A204.1 (cell line): ENCODE results near the gene NEU4.
"Not testable (repeated sequence)": the region's sequence is repeated elsewhere in the genome, so short reads cannot be mapped to it uniquely, and the experiment has no call there.

Experiments used
- FAIRE-seq: peaks from 2 replicates; lab custom pipeline; 2012; peaks lifted over from hg19 to GRCh38; lab: Jason Lieb, UNC

Gene NEU4

DNA sequence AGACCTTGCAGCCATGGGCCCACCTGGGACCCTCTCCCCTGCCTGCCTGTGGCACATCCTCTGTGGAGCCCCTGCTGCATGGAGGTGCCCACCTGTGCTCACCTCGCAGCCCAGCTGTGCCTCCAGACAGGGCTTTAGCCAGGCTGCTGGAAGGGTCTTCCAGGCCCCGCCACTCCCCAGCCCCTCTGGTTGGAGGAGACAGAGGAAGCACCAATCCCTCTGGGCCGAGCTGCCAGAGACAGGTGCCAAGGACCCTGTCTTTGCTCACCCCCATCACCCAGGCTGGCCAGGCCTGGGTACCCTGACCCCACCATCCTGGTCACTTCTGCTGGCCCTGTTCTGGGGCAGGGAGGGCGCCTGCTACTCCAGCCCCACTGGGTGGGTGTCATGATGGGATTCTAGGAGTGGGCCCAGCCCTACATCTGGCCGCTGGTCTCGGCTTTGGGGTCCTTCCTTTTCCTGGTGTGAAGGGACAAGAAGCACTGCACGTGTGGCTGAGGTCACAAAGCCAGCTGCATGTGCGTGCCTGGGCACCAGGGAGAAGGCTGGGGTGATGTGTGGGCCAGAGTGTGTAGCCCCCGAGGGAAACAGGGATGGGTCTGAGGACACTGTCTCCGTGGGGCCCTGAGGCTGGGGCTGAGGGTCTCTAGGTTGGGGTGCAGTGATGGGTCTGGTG is 9.3 kb upstream of the NEU4 start:
- FAIRE-seq: no peak

DNA sequence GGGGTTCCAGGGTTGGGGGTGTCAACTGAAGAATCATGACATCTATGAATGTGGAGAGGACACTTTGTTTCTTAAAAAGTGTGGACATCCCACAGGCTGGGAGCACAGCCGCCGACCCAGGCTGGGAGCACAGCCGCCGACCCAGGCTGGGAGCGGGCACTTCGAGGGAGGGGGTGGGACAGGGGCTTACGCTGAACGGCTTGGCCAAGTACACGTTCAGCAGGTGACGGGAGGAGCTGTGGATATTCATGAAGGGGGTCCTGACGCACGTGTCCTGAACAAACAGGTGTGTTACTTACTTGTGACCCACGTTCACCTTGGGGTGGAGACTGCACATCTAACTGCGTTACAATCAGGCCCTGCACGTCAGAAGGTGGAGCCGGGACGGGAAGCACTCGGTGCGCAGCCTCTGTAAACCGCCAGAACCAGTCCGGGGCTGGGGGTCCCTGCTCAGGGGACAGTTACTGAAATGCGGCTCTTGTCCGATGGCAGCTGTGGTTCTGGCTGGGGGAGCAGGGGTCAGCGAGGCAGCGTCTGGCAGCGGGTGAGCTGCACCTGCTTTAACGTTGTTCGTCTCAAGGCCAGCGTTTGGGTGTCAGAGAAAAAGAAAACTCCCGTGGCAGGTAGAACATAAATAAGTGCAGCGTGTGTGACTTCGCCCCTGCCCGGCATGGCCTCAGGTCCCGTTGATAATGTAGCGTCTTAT is 8.6 kb upstream of the NEU4 start:
- FAIRE-seq: not testable (repeated sequence)

- no peak for FAIRE-seq
Observed at GRCh38 chr2:241801611-241802420, 7.2 kb upstream of the NEU4 start.

DNA sequence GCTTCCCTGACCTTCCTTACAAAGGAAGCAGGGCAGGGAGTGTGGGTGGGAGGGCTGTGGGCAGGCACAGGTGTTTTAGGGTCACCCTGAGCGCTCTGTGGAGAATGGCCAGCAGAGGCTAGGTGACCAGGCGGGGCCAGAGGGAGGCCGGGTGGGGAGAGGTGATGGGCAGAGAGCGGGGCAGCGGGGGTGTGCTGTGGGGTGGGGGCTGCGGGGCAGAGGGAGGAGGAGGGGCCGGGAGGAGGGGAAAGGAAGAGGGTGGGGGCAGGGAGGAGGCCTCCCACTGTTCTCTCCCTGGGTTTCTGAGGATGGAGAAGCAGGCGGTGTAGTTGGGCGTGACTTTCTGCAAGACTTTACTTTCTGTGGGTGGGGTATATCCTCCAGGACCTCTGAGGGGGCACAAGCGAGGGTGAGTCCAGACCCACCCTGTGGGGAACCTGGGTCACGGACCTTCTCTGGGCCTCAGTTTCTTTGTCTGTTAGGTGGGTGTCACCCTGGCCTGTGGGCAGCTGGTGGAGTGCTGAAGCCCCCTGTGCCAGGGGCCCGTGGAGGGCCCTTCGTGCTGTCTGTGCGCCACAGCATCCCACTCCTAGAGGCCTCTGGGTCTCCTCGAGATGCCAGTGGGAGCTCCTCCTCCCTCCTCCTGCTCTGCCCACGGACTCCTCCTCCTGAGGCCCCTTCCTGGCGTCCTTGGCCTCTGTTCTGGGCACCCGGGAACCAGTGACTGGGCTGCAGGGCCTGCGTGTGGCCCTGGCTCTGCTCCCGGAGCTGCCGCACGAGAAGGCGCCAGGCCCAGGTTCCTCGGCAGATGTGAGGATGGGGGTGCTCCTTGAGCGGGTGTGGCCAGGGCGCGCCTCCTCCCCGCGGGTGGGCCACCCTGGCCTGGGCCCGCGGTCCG is 6.3 kb upstream of the NEU4 start:
- FAIRE-seq: no peak

GRCh38 chr2:241803387-241804325 is 5.3 kb upstream of the NEU4 start:
- no peak for FAIRE-seq

DNA sequence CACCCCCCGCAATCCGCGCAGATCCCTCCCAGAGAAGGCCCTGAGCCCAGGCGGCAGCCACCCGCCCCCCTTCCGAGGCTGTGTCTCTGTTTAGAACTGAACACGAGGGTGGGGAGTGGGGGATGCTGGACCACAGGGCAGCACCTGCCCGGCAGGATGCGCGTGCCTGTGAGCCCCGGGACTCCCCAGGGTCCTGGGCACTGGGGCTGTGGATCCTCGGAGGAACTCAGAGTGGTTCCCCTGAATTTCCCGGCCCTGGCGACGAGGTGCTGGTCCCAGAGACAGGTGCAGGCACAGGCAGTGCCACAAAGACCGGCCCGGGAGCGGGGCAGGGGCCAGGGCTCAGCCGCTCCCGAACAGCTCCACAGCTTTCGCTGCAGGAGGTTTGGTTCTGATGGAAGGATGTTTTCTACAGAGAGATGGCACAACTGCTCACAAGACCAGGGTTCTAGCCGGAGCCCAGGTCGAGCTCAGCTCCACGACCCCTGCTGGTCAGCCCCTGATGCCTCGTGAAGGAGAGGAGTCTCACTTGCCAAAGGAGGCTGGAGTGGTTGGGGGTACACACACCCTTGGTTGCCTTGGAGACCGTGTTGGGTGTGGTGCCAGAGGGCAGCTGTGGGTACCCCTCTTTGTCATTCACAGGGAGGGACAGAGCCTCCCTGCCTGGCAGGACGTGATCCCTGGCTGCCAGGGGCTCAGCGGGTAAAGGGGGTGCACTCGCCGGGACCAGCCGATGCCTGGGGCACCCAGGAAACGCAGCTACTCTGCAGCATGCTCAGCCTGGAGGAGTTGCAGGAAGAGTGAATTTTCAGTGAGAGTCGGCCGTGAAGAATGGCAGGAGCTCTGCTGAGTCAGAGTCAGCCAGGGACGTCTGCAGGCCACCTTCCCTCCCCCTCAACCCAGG is 4.4 kb upstream of the NEU4 start:
- FAIRE-seq: no peak

DNA sequence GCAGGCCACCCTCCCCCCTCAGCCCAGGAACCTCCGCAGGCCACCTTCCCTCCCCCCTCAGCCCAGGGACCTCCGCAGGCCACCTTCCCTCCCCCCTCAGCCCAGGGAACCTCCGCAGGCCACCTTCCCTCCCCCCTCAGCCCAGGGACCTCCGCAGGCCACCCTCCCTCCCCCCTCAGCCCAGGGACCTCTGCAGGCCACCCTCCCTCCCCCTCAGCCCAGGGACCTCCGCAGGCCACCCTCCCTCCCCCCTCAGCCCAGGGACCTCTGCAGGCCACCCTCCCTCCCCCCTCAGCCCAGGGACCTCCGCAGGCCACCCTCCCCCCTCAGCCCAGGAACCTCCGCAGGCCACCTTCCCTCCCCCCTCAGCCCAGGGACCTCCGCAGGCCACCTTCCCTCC is 2.8 kb upstream of the NEU4 start:
- not testable (repeated sequence) for FAIRE-seq

DNA sequence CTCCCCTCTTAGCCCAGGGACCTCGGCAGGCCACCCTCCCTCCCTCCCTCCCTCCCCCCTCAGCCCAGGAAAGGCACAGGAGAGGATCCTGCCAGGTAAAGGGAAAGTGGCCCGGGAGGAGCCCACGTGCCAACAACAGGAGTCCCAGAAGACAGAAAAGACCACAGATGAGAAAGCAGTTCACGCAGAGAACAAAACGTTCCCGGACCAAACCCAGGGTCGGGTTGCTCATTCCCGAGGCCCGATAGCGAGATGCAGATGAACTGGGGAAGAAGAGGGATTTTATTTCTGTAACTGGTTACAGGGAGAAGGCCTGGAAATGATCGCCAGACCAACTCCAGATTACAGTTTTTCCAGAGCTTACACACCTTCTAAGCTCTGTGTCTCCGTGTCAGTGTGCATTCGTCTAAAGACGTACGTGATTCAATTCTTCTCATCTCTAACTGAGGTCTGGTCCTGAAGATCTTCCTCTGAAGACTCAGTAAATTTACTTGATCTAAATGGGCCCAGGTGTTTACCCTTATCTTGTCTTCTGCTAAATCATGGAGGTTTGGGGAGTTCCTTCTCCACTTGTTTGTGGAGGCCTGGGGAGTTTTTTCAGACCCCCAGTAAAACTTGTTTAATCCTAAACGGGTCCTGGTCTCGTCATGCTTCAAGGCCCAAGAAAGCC is 807 bp upstream of the NEU4 start:
- FAIRE-seq: no peak

GRCh38 chr2:241809383-241810306 is 652 bp downstream of the NEU4 start:
- no peak for FAIRE-seq

DNA sequence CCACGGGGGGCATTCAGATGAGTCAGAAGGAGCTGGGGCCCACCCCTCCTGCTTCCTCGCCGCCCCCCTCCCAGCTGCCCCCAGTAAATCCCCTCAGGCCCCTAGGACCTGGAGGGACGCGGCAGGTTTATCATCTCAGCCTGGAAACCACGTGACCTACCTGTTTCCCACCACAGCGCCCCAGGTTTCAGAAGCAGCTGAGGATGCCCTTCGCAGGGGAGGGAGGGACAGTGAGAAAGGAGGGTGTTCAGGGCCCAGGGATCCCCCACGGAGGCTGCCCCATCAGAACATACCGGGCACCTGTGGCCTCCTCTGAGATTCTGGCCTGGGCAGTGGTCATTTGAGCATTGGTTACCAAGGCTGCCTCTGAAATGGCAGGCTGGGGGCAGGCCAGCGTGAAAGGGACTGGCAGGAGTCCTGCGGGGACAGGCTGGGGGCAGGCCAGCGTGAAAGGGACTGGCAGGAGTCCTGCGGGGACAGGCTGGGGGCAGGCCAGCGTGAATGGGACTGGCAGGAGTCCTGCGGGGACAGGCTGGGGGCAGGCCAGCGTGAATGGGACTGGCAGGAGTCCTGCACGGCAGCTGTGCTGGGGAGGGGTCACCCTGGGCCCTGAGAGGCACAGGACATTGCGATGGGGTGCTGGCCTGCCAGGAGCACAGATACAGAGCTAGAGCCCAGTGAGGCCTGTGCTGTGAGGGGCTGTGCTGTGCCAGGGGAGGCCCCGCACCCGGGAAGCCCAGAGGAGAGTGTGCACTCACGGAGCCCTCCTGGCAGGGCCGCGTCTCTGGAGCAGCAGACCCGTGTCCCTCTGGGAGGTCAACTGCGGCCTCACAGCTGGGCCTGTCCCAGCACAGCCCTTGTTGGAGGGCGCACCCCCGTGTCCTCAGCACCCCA is 1.6 kb downstream of the NEU4 start:
- no peak for FAIRE-seq

DNA sequence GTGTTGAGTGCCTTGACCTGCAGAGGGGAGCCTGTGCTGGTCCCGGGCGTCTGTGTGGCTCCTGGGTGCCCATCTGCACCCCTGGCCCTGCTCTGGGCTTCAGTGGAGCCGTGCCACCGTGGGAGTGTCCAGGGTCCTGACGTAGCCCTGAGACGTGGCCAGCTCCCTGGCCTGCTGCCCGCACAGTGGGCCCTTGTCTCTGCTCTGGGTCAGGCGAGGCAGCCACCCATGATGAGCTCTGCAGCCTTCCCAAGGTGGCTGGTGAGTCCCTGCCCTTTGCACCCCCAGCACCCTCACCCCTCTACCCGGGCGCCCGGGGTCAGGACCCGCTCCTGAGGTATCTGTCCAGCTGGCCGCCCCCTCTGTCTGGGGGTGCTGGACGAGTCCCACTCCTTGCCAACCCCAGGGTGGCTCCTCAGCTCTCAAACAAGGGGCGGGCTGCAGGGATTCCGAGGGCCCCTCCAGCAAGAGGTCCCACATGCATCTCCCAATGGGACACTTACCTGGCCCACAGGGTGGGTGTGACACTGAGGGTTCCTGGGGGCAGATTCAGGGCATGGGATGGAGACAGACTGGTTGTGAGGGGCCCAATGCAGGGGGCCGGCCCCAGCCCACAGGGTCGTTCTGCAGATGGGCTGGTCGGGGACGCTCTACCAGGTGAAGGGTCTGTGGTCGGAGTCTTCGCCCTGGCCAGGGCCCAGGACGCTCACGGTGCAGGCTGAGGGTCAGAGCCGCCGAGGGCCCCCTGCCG is 2.4 kb downstream of the NEU4 start:
- no peak for FAIRE-seq

DNA sequence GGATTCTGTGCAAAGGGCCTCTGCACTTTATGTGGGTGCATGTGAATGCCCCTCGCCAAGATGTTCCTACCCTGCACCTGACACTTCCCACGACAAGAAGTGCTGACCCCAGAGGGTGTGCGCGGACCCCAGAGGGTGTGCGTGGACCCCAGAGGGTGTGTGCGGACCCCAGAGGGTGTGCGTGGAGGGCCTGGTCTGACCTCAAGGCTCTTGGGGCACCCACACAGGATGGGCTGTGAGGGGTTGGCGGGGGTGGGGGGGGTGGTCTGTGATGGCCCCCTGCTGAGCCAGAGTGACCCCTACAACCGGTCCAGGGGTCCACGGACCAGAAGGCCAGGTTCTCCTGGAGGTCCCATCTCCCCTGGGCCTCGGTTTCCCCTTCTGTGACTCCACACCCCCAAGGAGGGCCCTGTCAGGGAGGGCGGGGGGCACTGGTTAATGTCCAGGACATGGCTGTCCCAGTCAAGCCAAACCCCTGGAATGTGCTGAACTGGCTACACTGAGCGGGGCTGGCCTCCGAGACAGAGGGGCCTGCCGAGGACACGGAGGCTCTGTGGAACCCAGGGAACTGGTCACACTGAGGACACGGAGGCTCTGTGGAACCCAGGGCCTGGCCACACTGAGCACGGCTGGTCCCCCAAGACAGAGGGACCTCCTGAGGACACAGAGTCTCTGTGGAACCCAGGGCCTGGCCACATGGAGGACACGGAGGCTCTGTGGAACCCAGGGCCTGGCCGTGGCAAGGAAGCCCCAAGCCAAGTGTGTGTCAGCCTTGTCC is 3.1 kb downstream of the NEU4 start:
- no peak for FAIRE-seq

DNA sequence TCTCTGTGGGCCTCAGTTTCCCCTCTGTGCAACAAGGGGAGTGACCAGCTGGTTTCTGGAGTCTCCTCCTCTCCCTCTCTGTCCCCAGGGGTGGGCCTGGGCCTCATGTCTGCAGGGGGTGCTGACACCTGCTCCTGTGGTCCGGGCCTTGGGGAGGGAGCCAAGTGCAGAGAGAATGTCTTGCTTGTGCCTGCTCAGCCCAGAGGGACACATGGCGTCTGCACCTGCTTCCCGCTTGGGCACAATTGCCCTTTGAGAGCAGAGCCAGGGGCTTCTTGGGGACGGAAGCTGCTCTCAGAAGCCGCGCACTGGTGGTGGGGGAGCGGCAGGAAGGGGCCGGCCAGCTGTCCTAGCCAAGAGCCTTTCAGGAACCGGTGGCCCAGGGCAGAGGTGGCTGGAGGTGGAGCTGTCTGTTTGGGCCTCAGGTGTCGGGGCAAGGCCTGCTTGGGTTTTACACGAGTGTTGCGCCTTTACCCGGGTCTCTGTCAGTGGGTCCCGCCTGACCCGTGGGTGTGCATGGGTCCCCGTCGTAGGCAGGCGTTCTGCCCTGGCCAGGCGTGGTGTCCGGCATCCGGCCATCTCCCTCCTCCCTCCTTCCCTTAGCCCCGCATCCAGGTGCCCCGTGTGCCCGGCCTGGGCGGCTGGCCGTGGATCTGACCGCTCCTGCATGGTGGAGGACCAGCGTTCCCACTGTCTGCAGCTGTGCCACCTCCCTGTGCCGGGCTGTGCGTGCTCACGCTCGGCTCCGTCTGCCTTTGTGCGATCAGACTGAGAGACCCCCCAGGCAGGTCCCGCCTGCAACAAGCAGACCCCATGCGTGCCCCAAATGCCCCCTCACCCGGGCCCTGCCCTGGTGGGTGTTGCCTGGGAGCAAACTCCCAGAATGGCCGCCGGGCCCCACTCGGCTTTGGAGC is 4.0 kb downstream of the NEU4 start:
- no peak for FAIRE-seq

GRCh38 chr2:241813644-241814392 is 4.8 kb downstream of the NEU4 start:
- no peak for FAIRE-seq
